Urothelium cell line (cell line): Measurements from ENCODE around the gene BRSK2.

Source experiments
- DNase-seq: peaks from one replicate; pipeline ENCODE4 v3.0.0; 2011; ENCODE audit warnings: low spot score, mixed read lengths
- FAIRE-seq: peaks from 2 replicates; lab custom pipeline; 2011; peaks lifted over from hg19 to GRCh38; lab: Jason Lieb, UNC

BRSK2 gene

DNA sequence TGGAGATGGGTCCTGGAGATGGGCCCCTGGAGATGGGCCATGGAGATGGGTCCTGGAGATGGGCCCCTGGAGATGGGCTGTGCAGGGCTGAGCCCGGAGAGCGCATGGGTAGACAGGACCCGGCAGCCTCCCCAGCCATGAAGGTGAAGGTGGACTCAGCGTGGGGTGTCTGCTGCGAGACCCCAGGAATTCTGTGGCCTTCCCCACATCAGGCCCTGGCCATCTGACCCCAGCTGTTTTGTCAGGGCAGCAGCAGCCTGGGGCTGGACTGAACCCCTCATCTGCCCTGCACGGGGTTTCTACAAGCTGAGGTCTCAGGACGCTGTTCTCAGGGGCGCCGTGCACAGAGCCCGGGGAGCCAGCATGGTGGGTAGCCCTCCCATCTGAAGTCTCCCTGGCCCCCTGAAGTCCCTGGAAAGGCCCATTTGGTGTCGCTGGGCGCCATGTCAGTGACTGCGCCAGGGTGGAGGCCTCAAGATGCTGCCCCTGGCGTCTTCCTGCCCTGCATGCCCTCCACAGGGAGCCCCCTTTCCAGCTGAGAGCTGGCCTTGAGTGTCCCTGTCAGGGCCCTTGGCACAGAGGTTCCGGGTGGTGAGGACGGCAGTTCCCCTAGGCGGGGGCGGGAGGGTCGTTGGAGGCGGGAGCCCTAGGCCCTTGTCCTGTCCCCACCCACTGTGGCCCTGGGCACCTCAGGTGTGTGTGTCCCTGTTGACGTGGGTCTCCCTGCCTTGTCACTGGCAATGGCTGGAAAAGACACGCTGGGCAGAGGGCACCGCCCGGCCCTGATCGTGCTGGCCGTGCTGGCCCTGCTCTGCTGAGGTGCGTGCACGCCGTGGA lies 5.4 kb downstream of the BRSK2 start:
- DNase-seq (no peak), FAIRE-seq (no peak)

DNA sequence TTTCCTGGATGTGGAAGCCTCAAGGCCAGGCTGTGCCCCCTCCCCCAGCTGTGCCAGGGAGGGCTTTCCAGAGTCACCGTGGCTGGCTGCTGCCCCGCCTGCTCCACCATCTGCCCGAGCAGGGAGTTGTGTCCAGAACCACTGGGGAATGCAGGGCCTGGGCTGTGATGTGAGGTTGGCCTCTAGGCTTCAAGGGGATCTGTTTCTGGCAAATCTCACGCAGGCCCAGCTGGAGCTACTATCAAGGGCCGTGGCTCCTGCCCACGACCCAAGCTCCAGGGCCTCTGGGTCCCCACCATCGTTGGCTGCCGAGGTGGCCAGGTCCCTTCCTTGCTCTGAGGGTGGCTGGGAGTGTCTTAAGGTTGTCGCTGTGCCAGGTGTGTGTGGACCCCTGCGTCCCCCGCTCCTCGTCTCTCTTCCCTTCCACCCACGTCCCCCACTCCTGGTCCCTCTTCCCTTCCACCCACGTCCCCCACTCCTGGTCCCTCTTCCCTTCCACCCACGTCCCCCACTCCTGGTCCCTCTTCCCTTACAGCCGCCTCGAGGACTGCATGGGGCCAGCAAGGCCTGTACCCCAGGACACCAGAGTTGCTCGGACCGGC lies 6.1 kb downstream of the BRSK2 start:
- no peak for DNase-seq
- no peak for FAIRE-seq

GRCh38 chr11:1396375-1396841 lies 6.7 kb downstream of the BRSK2 start:
- no peak for DNase-seq
- FAIRE-seq, result no peak

DNA sequence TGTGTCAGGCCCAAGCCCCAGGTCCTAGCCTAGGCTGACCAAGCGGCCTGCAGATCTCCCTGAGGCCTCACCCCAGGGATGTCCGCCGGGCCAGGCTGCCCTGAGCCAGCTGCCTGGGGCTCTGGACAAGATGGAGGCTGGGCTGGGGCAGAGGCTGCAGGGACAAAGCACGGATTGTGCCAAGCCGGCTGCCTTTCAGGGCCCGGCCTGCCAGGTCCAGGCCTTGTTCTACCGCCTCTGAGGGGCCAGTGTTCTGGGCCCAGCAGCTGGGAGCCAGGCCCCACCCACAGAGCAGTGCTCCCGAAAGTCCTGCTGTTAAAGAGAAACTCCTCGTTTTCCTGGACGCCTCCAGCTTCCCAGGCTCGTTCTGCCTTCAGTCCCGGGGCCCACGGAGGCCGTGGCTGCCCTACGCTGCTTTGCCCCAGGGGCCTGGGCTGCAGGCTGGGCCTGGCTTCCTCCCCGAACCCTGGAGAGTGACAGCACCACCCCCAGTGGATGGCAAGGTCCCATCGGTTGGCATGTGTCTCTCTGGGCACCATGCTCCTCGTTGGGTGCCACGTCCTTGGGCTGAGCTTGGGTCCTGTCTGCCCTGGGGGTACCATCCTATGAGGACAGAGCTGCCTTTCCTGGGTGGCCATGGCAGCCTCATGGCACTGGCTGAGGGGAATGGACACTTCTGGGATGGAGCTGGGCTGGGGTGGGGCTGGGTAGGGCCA lies 7.6 kb downstream of the BRSK2 start:
- FAIRE-seq (no peak), DNase-seq (no peak)

- FAIRE-seq, result no peak
- no peak for DNase-seq
Observed at GRCh38 chr11:1397862-1398527, 8.3 kb downstream of the BRSK2 start.

DNA sequence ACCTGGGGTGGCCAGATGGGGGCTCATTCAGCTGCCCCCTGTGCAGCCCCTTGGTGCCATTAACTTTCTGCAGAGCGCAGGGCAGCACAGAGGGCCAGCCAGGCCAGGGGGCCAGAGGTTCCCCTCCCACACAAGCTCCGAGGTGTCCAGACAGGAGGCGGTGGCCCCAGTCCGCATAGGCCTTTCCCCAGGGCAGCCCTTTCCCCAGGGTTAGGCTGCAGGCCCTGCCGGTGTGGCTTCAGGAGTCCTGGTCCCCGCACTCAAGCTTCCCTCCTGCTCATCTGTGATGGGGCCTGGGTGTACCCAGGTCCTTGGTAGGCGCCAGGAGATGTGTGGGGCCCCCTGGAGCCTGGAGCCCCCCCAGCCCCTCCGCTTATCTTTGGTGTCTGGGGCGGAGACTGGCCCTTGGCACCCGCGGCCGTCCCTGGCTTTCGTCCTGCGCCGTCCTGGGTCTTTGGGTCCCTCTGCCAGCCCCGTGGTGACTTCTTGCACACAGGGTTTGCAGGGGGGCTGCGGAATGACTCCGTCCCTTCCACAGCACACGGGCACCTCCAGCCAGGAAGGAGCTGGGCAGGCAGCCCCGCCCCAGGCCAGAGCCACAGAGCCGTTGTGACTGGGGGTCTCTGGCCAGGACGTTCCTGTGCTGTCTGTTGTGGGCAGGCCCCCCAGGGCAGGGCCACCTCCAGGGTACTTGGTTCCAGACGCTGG lies 8.9 kb downstream of the BRSK2 start:
- DNase-seq, result no peak
- FAIRE-seq, result no peak

- no peak for FAIRE-seq
- DNase-seq, result no peak
Observed at GRCh38 chr11:1399386-1400316, 9.9 kb downstream of the BRSK2 start.

- DNase-seq (no peak), FAIRE-seq (no peak)
Observed at GRCh38 chr11:1400317-1401170, 10.8 kb downstream of the BRSK2 start.

GRCh38 chr11:1401171-1401445 lies 11.4 kb downstream of the BRSK2 start:
- no peak for DNase-seq
- no peak for FAIRE-seq

- DNase-seq, result peak; percentile 76
- FAIRE-seq, result no peak
Observed at GRCh38 chr11:1401656-1402221, 12.0 kb downstream of the BRSK2 start.

GRCh38 chr11:1402355-1403077 lies 12.8 kb downstream of the BRSK2 start:
- DNase-seq, result no peak

GRCh38 chr11:1403078-1403620 lies 13.4 kb downstream of the BRSK2 start:
- FAIRE-seq (no peak), DNase-seq (no peak)

More at GRCh38 chr11:1402355-1403077, 12.8 kb downstream of the BRSK2 start:
- FAIRE-seq, result no peak

DNA sequence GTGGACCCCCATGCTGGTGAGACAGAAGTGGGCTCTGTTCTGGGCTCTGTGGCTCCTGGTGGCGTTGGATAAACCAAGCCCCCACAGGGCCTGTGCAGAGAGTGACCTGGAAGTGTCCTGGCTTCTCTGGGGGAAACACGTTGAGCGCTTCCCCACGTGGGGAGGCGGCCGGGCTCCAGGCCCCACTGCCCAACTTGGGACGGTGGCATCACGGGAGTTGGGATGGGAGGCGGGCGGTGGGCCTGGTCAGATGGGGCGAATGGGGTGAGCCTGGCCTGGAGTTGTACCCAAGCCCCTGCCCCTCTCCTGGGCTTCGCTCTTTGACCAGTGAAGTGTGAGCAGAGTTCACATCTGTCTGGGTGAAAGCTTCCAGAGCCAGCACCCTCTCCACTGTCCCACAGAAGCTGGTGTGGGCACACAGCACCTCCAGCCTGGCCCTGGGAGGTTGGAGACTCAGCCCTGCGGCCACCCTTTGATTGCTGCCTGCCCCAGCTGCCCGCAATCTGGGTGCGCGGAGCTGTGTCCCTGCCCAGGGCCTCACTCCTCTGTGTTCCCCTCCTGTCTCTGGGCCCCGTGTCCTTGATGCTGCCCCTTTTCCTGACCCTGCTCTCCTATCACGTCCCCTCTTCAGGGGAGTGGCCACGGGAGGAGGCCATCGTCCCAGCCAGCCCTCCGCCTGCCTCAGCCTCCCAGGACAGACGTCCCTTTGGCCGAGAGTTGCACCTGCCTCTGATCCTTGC lies 14.2 kb downstream of the BRSK2 start:
- FAIRE-seq, result no peak
- no peak for DNase-seq

- FAIRE-seq (no peak), DNase-seq (no peak)
Observed at GRCh38 chr11:1404461-1405185, 14.9 kb downstream of the BRSK2 start.

GRCh38 chr11:1405186-1406020 lies 15.7 kb downstream of the BRSK2 start:
- DNase-seq, result no peak
- FAIRE-seq, result no peak
